GM21576 (cell line): Measurements from ENCODE around the gene AKAP12.
"Not testable (repeated sequence)": the region's sequence is repeated elsewhere in the genome, so short reads cannot be mapped to it uniquely, and the experiment has no call there.

Experiments
- ATAC-seq: cut with Tn5 transposase; IDR thresholded peaks from one replicate; pipeline ENCODE4 v1.9.1; 2021; ENCODE audit warnings: mild to moderate bottlenecking, moderate library complexity; ENCODE audit not compliant: unreplicated experiment

Gene AKAP12

GRCh38 chr6:151340219-151340978, 100.6 kb downstream of the AKAP12 start:
- no peak for ATAC-seq

- no peak for ATAC-seq
Observed at GRCh38 chr6:151341476-151342195, 101.9 kb downstream of the AKAP12 start.

- not testable (repeated sequence) for ATAC-seq
Observed at GRCh38 chr6:151342750-151343149, 103.0 kb downstream of the AKAP12 start.

DNA sequence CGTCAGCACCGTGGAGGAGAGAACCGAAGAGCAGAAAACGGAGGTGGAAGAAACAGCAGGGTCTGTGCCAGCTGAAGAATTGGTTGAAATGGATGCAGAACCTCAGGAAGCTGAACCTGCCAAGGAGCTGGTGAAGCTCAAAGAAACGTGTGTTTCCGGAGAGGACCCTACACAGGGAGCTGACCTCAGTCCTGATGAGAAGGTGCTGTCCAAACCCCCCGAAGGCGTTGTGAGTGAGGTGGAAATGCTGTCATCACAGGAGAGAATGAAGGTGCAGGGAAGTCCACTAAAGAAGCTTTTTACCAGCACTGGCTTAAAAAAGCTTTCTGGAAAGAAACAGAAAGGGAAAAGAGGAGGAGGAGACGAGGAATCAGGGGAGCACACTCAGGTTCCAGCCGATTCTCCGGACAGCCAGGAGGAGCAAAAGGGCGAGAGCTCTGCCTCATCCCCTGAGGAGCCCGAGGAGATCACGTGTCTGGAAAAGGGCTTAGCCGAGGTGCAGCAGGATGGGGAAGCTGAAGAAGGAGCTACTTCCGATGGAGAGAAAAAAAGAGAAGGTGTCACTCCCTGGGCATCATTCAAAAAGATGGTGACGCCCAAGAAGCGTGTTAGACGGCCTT, 110.0 kb downstream of the AKAP12 start:
- no peak for ATAC-seq

GRCh38 chr6:151350442-151351145, 110.8 kb downstream of the AKAP12 start:
- no peak for ATAC-seq

- no peak for ATAC-seq
Observed at GRCh38 chr6:151351146-151351700, 111.5 kb downstream of the AKAP12 start.

GRCh38 chr6:151351731-151352130, 112.0 kb downstream of the AKAP12 start:
- no peak for ATAC-seq

- ATAC-seq = no peak
Observed at GRCh38 chr6:151352410-151353396, 112.9 kb downstream of the AKAP12 start.

- ATAC-seq = no peak
Observed at GRCh38 chr6:151353795-151354194, 114.0 kb downstream of the AKAP12 start.

- ATAC-seq = not testable (repeated sequence)
Observed at GRCh38 chr6:151356983-151357382, 117.2 kb downstream of the AKAP12 start.

GRCh38 chr6:151357758-151358436, 118.1 kb downstream of the AKAP12 start:
- ATAC-seq = no peak

GRCh38 chr6:151358475-151358874, 118.7 kb downstream of the AKAP12 start:
- ATAC-seq = no peak

DNA sequence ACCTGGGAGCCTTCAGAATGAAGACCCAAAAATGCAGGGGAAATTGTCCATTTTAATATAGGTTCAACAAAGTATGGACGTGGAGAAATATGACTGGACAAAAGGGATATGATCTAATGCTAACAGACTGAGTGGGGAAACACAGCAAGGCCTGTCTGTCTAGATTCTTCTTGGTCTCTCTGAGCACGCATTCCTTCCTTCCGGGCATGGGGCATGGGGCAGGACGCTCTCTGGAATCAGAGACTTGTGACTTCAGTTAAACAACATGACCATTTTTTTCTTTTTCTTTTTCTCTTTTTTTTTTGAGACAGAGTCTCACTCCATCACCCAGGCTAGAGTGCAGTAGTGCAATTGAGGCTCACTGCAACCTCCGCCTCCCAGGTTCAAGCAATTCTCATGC, 119.7 kb downstream of the AKAP12 start:
- no peak for ATAC-seq

DNA sequence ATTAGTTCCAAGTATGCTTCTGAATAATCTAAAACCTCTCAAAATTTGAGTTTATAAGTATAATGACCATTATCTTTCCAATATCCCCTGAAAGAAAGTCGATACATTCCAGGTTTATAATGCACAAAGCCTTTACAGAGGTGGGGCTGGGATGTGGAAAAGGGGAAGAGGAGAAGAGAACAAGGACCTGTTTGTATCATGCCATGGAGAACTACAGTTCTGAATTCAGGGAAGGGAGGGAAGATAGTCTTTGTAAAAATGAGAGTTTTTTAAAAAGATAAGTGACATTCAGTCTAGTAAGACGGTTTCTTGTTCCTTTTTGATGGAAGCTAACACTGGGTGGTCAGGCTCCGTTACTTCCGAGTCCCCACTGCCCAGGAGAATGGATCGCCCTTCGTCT, 125.5 kb downstream of the AKAP12 start:
- no peak for ATAC-seq

- no peak for ATAC-seq
Observed at GRCh38 chr6:151370509-151371078, 130.8 kb downstream of the AKAP12 start.

- ATAC-seq = no peak
Observed at GRCh38 chr6:151372164-151372563, 132.4 kb downstream of the AKAP12 start.

DNA sequence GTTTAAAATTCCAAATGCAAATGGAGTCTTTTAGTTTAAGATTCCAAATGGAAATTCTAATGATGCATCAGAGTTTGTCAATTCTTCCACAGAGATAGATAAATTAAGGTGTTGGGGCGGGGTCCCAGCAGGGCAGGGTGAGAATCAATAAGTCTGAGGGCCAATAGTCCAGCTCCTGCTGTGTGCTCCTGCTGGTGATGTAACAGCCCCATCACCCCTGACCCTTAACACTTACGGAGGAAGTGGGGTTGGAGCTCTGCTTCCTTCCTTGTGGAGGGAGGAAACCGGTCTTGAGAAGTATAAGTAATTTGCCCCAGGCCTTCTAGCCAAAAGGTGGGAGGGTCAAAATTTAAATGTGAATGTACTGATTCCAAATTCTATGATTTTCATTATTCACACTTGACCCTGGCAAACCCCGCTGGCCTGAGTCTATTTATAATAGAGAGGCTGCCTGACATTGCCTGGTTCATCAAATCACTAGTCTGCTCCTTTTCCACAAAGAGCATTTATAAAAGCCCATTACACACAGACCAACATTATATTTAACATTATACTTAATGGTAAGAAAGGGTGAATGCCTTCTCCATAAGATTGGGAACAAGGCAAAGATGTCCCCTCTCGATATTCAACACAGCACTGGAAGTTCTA, 134.4 kb downstream of the AKAP12 start:
- ATAC-seq = no peak

DNA sequence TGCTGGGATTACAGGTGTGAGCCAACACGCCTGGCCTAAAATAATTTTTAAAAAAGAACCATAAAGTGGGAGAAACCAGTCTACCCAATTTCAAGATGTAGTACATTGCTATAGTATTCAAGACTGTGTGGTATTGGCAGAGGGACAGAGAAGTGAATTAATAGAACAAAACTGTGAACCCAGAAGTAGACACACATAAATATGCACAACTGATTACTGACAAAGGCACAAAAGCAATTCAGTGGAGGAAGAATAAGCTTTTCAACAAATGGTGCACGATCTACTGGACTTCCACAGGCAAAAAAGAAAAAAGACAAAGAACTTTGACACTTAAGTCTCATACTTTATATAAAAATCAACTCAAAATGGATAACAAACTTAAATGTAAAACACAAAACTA, 136.1 kb downstream of the AKAP12 start:
- no peak for ATAC-seq
